Amygdala (tissue), 56 donors: ENCODE data around the gene AGBL4.

ENCODE experiments used
- DNase-seq, 56 donors: peaks; one replicate each; lab custom pipeline; 2025; lab: John Stamatoyannopoulos, UW

AGBL4 gene

DNA sequence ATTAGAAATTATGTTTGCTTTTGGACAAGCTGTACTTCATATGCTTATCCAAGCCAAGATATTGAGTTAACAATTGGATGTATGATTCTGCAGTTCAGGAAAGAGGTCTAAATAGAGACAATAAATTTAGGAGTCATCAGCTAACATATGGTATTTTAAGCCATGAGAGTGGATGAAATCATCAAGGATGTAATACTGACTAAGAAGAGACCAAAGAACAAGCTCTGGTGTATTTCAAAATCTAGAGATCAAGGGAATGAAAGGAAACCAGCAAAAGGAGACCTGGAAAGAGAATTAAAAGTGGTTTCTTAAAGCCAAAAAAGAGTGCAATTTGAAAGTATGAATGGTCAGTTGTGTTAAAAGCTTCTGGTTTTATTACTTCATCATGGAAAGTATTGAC is 1063.4 kb downstream of the AGBL4 start:
- no peak for DNase-seq

DNA sequence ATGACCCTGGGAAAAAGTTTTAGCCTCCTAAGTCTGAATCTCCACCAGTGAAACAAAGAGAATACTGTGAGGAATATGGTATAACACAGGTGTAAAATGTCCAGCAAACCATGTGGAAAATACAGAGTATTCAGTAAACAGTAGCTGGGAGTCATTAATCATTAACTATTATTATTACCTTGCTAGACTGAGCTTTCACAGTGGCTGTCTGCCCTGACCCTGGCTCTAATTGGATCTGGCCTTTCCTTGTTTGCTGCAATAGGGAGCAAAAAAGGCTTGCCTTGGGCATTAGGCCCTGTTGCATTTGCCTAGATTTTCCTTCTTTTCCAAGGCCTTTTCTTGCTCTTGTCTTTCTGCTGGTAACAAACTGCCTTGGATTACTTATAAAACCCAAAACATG is 1068.0 kb downstream of the AGBL4 start:
- no peak for DNase-seq

DNA sequence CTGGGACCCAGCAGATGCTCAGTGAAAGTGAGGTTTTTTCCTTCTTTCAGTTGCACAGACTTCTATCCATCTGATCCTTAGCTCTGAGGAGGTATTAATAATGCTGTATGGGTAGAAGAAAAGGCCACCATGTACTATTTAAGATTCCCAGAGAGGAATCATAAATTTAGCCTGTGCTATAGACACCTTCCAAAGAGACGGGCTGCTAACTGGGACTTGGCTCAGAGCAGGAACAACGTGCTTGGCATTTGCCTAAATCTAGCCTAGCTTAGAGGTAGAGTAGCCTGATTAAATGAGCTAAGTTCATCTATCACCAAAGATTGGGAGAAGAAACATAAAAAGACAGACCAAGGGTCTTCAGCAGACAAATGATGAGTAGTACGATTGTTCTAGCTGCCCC is 1070.1 kb downstream of the AGBL4 start:
- DNase-seq, result no peak

DNA sequence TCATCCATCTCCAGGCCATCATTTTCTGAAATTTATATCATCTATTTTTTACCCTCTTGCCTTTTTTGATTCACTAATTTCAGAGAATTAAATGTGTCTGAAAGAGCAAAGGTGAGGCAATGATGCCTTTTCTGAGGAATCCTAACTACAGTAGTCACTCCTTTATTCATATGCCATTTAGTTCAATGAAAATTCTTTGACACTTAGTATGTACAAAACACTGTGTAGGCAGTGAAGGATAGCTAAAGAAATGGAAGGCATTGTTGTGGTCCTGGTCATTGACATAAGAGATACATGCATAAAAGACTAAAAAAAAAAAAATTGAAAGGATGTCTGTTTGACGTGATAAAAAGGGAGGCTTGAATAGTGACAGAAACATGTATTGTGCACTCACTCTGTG is 1075.2 kb downstream of the AGBL4 start:
- no peak for DNase-seq

DNA sequence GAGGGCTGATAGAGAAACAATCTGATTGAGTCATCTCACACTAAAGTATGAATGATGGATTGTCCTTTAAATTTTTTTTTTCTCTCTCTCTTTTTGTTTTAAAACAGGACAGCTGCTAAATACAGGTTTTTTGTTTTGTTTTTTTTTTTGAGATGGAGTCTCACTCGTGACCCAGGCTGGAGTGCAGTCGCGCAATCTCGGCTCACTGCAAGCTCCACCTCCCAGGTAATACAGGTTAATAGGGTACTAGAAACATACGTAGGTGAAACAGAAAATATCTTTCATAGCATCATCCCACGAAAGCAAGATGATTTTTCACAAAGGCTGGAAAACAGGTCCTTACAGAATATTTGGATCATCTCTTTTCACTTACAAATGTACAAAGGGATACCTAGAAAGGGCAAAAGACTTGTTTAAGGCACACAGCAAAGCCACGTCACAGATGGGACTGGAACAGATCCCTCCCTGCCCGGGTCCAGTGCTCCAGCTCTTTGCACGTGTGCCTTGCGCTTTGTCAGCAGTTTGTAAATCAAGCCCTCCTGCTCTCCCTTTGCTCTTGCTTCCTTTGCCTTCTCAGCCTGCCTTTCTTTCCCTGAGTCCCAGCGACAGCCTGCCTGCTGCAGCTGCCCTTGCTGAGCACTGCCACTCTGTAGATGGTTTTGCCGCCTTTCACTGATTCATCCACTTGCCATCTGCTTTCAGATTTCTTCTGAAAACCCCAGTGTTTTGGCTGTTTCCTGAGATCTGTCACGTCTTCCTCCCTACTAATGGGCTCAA is 1075.8 kb downstream of the AGBL4 start:
- DNase-seq, result peak in 38 of 56 donors; percentile 1 to 49 (median 12)

DNA sequence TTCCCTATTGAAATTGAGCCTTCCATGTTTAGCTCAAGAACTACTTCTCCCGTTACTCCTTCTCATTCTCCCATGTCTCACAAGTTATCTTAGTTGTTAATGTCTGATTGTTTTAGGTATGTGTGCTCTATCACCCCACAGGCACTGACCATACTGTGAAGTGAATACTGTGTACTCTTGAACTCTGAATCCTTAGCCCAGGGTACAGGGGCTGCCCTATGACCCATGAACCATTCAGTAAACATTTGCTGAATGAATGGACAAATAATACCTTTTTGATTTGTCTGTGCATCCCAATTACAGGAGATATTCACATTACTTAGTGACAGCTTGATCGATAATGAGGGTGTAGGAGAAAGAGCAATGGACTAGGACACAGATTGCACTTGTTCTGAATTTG is 1077.7 kb downstream of the AGBL4 start:
- no peak for DNase-seq

DNA sequence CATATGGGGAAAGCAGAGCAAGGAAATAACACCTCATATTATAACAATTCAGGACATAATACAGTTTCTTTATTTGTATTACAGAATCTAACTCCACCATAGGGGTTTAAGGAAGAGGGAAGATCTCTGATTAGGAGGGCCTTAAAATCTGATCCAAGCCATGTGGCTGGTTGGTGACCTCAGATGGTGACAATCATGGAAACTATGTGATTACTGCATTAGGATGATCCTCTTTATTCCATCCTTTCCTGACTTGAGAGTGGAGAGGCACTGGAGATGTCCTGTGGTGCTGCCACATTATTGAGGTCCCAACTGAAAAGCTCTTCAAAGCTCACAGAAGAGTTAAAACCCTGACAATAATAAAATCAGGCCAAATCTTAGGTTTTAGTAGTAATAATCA is 1078.9 kb downstream of the AGBL4 start:
- no peak for DNase-seq

DNA sequence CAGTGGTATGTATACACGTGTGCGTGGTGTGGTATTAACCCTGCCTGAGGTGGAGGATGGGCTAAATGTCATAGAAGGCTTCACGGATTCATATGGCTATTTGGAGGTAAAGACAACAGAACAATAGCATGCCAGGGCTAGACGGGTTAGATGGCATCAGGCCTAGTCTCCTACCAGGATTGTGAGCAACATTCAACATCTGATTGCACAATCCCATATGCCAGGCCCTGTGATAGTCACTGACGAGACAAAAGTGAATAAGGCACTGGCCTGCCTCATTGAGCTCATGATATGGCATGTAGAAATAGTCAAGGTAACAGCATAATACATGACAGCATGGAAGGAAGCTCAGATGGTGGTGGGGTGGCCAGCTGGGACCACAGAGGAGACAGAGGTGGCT is 1079.9 kb downstream of the AGBL4 start:
- DNase-seq, result no peak

DNA sequence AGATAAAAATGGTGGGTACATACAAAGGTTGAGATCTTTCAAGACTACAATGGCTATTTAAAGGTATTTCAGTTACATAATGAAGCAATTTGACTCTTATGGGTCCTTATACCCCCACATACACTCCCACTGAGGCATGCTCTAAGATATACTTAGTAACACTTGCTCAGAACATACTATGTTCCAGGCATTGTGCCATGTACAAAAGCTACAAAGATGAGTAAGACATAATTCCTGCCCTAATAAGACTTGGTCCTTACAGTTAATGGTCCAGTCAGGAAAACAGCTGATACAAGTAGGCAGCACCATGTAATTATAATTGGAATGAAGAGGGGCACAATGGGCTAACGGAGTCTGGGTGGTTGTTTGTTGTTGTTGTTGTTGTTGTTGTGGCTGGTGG is 1080.4 kb downstream of the AGBL4 start:
- DNase-seq, result no peak

DNA sequence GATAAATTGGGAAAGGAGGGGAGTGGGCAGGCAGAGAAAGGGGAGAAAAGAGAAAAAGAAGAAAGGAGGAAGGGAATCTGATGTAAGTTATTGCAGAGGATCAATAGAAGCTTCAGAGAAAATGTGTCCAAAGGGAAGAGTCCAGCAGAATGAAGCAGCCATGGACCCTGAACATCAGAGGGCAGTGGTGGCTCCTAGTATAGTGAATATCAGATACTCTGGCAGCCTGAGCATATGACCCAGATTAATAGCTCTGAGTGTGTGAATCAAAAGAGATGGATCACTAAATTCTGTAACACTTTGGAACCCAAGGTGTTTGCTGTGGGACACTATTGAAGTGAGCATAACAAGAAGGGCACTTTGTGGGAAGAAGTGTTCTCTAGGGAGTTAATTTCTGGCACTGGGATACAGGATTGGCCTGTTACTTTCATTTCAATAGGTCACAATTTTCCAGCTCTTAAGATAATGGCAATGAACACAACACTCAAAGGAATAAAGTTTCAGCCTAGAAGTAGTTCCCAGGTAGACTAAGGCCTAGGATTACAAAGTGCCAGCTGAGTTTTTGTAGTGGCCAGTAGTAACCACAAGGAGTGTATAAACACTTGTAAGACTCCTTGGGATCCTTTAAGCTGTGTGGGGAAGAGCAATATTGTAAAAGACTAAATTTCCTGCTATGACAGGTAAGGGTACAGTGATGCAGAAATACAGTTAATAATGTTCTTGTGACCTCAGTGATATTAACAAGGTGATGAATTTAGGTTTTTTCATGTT is 1082.6 kb downstream of the AGBL4 start:
- no peak for DNase-seq

DNA sequence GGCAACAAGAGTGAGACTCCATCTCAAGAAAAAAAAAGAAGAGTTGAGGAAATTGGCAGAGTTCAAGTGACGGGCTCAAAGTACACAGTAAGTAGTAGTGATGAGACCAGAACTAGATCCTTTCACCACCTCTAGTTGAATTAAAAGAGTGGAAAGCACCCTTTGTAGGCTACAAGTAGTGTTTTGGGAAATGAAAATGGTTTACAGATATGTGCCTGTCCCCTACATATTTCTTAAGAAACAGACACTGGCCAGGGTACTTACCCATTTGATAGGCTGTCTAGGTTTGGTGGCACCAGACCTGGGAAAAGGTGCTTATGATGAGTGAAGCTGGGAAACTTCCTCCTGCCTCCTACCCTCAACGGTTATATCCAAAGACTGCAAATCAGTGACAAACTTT is 1083.4 kb downstream of the AGBL4 start:
- no peak for DNase-seq

DNA sequence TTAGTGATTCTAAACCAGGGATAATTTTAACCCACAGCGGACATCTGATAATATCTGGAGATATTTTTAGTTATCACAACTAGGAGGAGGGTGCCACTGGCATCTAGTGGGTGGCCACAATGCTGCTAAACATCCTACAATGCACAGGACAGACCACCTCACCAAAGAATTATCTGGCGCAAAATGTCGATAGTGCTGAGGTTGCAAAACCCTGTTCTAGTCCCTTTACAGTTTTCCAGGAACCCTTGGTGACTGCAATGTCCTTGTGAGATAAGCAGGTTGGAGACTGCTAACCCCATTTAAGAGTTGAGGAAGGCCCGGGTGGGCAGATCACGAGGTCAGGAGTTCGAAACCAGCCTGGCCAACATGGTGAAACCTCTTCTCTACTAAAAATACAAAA is 1083.9 kb downstream of the AGBL4 start:
- DNase-seq, result no peak

DNA sequence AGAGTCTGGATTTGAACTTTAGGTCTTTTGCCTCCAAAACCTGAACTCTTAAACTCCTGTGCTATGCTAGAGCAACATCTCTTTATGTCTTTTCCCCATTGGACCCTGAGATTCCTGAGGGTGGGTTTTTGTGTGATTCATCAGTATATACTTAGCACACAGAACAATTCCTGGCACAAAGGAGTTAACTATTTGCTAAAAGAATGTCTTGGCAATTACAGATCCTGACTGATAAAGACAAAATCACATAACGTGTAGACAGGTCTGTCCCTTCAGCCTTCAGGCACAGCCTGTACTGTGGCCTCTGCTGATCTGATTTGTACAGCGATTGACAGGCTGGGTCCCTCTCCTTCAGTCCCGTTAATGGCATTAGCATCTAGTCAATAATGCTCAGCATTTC is 1084.7 kb downstream of the AGBL4 start:
- no peak for DNase-seq

DNA sequence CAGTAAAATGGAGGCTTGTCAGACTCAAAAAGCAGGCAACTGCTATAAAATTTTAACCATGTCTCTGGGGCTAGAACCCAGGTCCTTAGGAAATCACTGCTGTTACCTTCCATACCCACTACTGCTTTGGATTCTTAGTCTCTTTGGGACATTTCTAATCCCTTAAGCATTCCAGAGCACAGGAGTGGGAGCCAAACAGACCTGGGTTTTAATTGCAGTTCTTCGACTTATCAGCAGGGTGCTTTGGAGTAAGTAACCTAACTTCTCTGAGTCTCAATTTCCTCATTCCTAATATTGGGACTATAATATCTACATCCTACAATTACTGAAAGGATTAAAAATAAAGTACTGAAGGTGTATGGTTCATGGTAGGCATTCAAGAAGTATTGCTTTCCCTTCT is 1086.0 kb downstream of the AGBL4 start:
- DNase-seq, result no peak

DNA sequence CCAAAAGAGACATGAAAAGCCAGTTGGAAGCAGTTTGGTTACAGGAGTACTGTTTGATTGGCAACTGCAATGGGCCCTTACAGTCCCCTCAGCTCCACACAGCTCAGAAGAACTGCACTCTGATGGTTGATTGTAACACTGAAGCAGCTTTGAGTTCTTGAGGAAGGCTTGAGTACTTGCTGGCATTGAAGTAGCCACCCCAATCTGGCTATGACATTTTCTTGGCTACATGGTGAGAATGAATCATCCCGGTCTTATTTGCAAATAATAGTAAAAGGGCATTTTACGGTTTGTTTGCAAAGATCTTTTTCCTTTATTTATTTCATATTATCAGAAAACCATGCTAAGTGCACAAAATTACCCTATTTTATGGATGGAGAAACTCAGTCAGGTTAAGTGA is 1087.3 kb downstream of the AGBL4 start:
- no peak for DNase-seq

DNA sequence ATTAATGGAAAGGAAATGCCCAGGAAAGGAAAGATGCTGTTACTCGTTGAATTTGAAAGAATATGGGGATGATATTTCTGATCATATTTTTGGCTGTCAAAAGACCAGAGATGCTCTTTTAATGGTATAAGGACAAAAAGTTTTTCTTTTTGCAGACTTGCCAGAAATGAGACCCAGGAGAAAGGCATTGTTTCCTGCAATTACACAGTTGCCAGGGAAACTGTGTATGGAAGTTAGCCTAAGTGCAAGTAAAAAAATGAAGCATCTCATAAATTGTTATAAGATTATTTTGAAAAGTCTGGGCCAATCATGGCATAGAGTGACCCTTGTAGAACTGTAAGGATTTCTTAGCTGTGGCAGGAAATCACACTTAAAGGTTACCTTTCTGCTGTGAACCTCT is 1091.4 kb downstream of the AGBL4 start:
- no peak for DNase-seq

DNA sequence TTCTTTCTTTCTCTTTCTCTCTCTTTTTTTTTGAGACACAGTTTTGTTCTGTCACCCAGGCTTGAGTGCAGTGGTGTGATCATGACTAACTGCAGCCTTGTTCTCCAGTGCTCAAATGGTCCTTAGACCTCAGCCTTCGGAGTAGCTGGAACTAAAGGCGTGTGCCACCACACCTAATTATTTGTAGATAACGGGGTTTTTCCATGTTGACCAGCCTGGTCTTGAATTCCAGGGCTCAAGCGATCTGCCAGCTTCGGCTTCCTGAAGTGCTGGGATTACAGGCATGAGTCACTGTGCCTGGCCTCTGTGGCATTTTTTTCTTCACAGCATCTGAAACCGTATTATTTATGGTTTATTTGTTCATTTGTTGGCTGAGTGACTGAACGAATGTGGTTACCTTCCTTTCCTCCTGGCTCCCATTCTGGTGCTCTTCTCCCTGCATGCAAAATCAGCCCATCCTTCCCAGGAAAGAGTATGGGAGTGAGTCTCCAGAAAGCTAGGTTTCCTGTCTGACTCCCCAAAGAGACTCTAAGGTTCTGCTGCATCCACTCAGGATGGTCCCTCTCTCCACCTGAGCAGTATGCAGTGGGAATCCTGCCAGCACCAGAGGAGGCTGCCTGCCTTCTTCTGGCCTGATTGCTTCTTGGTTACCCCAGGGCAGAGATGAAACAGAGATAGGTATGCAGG is 1092.1 kb downstream of the AGBL4 start:
- DNase-seq, result no peak

DNA sequence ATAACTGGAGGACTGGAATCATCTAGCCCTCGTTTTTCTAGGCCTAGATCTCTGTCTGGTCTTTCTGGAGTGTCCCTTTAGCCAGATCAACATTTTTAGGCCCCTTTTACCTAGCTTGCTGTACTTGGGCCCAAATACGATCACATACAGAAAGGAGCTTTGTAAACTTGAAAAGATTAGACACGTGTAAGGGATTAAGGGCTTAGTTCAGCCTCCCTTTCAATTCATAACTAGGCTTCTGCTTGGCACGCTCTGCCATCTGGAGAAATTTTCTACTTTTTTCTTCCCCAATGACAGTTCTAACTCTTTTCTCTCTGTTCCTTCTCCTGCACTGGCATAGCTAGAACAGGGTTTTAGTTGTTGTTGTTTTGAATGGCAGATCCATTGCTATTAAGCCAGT is 1093.7 kb downstream of the AGBL4 start:
- DNase-seq, result no peak

DNA sequence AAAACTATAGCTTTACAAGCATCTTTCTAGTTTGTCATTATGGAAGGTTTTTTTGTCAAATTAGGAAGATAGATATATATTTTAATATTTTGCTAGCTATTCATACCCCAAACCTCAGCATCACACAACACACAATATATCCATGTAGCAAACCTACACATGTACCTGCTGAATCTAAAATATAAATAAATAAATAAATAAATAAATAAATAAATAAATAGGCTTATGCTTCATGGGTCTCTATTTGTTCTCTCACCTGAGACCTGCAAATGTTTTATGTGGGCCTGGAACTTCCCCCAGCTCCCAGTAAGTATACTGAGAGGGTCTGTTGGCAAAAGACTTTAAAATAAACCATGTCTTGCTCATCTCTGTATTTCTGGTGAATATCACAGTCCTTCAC is 1099.7 kb downstream of the AGBL4 start:
- no peak for DNase-seq

DNA sequence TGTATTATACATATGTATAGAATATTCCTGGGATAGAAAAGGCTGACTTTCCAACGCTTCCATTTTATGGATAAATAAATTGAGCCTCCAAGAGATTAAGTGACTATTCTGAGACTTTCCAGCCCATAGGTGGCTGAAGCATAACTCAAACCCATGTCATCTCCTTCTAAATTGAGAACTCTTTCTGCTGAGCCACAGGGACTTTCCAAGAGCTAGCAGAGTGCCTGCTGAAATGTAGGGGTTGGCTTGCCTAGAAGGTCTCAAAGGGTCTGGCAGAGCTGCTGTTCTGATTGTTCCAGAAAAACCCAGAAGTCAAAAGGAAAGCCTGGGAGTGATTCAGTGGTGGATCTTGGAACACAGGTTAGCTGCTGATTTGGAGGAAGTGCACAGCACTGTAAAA is 1100.6 kb downstream of the AGBL4 start:
- no peak for DNase-seq

DNA sequence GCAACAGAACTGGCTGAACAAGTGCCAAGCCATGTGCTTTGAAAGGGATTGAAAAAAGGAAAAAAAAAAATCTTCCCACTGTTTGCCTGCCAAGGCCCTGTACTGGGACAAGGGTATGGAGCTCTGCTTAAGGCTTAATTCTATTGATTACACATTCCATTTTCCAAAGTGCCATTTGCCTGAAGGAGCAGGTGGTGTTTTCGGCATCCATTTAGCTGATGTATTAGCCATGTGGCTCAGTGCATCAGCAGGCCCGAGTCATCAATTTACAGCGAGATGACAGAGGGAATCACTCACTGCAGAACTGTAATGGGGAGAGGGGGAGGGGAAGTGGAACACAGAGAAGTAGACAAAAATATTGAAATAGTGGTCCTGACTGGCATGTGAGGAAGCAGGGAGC is 1102.9 kb downstream of the AGBL4 start:
- peak in 3 of 56 donors; percentile 1 to 3 (median 3) for DNase-seq
